ENCODE data around the gene CD207.

DNA sequence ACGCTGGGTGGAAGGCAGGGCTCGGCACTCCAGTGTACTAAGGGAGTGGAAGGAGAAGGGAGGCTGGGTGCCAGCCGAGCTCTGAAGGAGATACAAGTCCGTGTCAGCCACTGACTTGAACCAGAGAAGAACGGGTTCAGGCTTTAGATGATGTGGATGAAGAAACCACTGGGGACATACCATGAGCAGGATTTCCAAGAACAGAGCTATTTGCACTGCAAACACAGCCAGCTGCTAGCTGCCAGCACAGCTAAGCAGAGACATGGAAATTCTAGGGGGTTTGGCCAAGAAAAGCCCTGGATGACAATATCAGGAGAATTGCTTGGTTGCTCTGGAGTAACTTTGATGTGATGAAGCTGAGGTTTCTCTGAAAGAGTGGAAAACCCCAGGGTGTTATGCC lies 5.2 kb downstream of the CD207 start:
- TF ChIP-seq POLR2A (IDR thresholded peaks at IDR 0.05), result no peak
- TF ChIP-seq, protein P1, sequence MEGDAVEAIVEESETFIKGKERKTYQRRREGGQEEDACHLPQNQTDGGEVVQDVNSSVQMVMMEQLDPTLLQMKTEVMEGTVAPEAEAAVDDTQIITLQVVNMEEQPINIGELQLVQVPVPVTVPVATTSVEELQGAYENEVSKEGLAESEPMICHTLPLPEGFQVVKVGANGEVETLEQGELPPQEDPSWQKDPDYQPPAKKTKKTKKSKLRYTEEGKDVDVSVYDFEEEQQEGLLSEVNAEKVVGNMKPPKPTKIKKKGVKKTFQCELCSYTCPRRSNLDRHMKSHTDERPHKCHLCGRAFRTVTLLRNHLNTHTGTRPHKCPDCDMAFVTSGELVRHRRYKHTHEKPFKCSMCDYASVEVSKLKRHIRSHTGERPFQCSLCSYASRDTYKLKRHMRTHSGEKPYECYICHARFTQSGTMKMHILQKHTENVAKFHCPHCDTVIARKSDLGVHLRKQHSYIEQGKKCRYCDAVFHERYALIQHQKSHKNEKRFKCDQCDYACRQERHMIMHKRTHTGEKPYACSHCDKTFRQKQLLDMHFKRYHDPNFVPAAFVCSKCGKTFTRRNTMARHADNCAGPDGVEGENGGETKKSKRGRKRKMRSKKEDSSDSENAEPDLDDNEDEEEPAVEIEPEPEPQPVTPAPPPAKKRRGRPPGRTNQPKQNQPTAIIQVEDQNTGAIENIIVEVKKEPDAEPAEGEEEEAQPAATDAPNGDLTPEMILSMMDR (IDR thresholded peaks at IDR 0.05), result no peak

All from esophagus squamous epithelium (tissue), 4 donors.